Activated gamma-delta T cell treated with Interleukin-2 at 50 U/mL for 16 hours (primary cell): Measurements from ENCODE around the gene PARP4.
"Not testable (repeated sequence)": the region's sequence is repeated elsewhere in the genome, so short reads cannot be mapped to it uniquely, and the experiment has no call there.

Experiments used
- DNase-seq: peaks from one replicate; pipeline ENCODE4 v3.0.0-alpha.2; 2020

Gene PARP4

DNA sequence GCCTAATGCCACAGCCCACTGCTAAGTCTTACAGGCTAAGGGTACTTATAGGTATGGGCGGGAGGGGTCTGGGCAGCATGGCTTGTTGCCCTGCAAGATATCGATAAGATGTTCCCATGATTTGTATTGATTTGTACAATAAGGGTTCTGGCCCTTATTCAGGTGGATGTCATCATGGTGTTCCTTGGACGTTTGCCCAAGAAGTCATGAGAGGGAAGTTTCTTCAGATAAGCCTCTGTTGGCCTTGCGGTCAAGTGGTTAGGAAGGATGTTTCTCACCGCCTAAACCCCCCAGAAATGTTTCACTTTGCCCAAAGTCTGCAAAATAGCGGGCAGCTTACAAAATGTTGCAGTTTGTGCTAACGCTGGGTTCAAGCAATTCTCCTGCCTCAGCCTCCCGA is 7.3 kb downstream of the PARP4 start:
- no peak for DNase-seq

DNA sequence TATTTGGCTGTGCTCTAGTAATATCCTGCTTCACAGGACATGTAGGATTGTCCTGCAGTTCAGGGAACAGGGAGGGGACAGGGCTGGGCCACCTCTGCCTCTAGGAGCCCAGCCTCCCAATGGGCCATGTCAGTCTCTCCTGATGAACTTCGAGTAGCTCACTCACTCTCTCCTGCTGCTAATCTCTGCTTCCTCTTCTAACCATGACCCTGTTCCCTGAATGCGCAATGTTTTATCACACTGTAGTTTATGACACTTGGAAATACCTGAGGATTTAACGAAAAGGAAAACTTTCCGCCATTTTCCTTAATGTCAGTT is 9.2 kb downstream of the PARP4 start:
- DNase-seq: no peak

DNA sequence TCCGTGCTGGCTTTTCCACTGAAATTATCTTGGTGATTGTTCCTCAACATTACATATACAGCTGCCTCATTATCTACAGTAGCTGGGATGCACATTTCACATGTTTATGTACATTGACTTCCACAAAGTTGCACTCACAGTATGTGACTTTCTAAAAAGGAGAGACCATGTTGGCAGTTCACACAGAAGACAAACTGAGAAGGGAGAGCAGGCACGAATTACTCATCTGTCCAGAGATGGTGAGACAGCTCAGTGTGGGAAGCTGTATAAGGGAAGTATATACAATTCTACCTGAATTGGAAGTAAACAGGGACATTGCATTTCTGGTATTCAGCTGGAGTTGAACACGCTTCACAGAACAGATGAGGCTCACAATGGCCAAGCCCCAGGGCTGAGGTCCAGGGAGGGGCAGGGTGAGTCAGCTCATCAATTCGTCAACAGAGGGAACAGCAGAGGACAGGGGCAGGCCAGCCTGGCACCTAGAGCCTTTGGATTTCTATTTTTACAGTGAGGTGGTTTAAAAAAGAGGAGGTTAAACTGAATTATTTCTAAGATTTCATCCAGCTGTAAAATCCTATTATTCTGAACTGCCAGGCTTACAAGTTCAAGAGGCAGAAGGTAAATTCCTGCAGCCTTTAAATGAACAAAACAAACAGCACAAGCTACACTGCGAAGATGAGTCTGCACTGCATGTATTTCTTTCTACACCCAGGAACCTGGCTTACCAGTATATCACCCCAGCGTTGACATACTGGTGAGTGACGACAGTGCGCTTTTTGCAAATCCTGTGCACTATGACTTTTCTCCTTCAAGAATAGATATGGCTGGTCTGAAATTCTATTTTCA is 9.8 kb downstream of the PARP4 start:
- no peak for DNase-seq

DNA sequence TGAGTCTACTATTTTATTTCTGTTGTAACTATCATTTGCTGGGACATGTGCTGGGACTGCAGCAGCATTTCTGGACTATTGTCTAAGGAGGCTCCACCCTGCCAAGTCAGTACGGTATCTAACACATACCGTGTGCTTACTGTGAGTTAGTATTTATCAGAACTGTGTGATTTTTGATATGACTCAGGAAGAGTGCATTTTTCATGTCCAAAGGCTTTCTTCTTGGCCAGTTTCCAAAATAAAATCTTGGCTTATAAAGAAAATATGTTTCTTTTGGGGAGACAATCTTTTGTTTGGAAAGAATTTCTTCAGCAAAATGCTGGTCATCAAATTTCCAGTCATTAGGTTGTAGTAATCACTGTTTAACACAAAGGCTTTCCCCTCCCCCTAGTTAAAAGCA is 11.6 kb downstream of the PARP4 start:
- DNase-seq: no peak

DNA sequence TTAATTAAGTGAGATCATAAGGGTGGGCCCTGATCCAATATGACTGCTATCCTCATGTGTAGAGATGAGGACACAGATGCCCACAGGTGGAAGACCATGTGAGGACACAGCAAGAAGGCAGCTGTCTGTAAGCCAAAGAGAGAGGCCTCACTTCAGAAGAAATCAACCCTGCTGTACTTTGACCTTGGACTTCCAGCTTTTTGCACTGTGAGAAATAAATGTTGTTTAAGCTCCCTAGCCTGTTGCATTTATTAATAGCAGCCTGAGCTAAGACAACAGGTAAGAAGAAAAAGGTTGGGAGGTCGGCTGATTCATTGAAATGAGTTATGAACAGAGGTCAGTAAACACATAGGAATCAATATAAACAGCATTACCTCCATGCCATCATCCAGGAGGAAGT is 14.8 kb downstream of the PARP4 start:
- no peak for DNase-seq

DNA sequence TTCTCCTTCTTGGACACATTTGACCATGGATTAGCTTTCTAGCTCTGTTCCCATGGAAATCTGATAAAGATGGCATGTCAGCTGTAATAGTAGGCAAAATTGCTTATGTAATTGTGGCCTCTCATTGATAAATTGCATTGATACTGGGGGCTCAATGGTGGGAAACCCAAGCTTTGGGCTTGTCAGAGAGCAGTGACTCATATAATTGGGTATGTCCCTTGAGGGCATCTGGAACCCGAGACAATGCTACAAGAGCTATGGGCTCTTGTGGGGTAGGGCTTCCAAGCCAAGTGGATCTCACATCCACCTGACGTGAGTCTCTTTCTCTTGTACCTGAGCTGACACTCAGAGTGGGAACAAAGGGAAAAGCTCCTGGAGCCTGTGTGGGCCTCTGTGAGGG is 16.3 kb downstream of the PARP4 start:
- DNase-seq: not testable (repeated sequence)

DNA sequence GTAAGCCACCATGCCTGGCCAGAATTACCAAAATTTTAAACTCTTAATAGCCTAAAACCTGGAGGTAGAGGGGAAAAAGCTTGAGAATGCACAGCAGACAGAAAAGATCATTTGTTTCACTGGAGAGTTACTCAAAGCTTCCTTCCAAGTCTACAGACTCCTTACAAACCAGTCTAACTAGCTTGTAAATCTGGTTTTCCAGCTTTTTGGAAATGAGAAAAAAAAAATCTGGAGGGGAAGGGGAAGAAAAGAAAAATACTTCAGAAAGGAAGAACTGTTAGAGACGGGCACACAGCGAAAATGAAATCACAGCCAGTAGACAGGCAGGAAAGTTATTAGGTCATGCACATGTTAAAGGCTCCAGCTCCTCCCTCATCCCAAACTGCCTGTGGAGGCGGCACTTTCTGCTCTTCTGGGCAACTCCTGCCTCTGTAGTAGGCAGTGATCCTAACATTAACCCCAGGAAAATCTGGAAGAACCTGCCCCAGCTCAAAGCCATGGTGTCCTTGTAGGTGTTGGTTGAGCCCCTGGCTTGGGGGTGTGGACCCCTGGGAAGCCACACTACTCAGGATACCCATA is 17.3 kb downstream of the PARP4 start:
- DNase-seq: no peak

DNA sequence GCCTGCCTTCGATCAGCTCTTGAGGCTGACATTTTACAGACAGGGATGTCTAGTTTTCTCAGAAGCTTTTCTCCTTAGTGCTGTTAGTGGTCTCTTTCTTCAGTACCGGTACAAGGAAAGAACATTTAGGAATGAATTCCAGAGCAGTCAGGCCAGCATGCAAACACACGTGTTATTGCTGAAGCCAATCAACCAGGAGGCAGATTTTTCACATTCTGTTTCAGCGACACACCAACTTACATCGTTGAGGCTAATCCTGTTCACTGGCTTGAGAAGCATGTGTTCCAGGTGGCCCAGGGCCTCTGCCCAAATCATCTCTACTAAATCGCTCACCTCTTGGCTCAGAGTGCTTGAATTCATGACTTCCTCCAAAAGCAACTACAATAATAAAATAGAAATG is 19.2 kb downstream of the PARP4 start:
- no peak for DNase-seq

DNA sequence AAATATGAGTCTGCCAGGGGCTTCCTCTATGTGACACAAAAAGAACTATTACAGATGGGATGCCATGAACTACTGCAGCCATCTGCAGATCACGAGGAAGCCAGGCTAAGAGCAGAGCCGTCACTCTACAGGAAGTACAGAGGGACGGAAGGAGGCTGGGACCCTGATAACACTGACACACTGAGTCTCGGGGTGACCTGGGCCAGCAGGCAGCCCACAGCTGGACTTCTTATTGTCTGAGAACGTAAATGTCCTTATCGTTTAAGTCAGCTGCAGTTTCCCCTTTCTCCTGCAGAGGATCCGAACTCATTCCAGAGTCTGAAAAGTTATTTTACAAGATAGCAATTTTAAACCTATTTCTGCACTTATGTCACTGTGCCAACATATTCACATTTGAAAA is 20.7 kb downstream of the PARP4 start:
- DNase-seq: no peak

DNA sequence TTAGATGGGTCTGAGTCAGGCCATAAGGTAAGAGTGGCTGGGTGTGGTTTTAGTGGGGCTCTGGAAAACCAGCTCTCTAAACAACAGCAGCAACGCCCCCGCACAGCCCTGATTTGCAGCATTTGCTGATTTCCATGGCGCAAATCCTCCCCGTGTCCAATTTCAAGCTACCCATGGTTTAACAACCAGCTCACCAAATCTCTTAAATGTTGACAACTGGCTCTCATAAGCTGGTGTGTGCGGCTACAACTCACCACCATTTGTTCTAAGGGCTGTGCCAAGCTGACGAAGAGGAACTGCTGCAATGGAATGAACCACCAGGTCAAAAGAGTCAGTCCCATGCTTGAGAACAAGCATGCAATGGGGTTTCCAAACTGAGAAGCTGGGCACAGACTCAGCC is 22.9 kb downstream of the PARP4 start:
- DNase-seq: no peak

DNA sequence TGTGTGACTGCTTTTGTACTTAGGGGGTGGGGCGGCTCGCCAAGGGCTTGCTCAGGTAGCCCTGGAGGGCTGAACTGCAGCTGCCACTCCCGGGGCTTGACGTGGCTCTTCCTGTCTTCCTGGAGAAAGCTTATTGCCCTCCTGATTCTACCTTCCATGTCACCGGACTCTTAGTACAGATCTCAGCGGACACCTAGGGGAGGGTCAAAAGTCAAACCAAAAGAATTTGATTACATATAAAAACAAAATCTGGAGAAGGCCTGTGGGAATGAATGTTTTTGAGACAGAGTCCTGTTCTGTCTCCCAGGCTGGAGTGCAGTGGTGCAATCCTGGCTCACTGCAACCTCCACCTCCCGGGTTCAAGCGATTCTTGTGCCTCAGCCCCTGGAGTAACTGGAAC is 24.5 kb downstream of the PARP4 start:
- not testable (repeated sequence) for DNase-seq

DNA sequence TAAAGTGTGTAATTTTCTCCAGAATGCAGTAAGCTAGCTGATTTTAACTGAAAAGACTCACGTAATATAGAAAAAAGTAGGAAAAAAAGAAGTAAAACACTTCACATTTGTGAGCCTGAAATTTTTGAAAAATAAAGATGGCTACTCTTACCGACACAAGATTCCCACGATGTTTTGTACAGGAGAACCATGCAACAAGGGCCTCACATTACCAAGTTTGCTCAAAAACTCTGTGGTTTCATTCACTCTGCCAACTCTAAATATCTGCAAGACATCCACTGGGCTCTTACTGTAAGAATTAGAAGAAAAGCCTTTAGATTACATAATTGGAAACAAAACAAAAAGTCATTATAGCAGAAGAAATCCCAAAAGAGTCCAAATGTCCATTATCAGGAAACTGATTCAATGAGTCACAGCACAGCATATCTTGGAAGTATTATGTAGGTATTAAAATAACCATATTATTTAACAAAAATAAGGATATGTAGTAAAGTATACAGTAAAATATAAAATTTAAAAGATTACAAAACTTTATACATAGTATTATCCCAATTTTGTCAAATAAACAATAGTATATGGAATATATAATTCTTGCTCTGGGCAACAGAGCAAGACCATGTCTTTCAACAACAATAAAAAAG is 26.4 kb downstream of the PARP4 start:
- DNase-seq: not testable (repeated sequence)

DNA sequence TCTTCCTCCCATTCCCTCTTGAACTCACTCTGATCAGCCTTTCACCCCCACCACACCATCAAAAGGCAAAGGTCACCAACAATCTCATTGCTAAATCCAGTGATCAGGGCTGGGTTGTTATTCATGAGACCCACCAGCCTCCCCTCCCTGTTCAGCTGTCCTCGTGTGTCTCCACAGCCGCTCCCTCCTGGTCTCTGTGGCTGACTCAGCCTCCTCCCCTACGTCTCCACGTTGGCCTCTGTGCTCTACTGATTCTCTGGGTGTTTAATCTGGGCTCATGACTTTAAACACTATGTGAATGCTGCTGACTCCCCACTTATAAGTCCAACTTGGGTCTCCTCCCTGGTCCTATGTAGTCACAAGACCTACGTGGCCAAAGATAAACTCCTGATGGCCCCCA is 38.9 kb downstream of the PARP4 start:
- no peak for DNase-seq

DNA sequence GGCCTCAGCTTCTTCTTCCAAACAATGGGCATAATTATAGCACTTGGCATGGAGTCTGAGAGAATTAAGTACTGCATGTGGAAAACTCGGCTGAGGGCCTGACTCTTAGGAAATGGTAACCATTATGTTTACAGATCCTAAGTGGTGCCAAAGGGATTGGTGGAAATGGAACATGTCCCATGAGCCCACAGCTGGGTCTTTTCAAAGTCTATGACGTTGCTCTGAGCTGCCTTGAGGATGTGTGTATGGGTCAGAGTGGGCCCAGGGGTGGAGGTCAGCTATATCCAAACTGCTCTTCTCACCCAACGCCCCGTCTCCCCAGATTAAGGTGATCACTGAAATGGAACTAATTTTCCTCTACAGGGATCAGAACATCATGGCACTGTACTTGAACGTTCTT is 40.4 kb downstream of the PARP4 start:
- not testable (repeated sequence) for DNase-seq

DNA sequence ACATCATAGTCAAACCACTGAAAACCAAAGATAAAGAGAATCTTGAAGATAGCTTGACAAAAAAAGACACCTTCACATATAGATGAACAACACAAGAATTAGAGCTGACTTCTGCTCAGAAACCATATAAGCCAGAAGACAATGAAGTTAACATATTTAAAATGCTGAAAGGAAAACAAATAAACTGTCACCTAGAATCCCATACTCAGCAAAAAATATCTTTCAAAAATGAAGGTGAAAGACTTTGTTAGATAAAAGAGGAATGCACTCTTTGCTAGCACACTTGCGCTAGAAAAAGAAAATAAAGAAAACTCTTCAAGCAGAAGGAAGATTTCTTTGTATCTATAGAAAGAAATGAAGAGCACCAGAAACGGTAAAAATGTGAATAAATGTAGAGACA is 49.5 kb downstream of the PARP4 start:
- DNase-seq: no peak

DNA sequence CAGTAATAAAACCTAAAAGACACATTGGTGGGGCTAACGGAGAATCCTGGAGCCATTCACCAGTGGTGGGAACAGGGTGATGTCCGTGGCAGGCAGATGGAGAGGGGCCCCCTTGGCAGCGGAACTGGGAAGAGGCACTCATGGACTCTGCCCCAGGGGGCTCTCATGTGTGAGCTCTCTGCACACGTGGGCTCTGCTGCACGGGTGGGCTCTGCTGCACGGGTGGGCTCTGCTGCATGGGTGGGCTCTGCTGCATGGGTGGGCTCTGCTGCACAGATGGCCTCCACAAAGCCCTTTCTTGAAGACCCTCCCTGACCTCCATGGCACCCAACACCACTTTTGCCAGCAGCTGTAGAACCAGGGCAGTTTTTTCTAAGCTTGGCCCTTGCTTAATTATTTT is 52.3 kb downstream of the PARP4 start:
- DNase-seq: no peak

DNA sequence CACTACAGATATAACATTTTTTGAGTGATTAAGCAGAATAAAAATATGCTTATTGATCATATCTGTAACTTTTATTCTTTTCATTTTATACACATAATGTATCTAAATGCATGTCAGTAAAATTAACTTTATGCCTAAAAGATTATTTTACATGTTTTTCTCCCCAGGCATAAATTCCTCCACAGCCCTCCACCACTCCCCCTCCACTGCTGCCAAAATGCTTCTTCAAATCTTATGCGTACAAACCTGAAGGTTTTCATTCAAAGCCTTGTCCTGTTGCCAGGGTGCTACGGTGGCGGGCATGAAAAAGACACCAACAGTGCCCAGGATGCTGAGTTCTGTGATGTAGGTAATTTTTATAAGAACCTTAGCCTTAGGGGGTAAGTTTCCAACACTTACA is 52.9 kb downstream of the PARP4 start:
- DNase-seq: no peak

DNA sequence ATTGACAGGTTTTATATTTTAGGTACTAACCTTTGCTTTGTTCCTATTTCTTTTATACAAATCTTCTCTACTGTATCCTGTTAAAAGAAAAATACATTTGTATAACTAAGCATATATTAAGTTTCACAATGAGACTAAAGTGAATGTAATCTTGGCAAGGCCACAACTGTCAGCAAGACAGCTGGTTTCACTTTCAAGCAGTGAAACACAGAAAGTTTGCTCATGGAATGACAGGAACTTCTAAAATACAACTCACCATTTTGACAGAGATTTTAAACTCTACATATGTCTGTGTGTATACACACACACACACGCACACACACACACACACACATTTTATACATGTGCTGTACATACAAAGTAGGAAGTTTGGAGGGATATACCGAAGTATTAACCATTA is 53.3 kb downstream of the PARP4 start:
- no peak for DNase-seq

DNA sequence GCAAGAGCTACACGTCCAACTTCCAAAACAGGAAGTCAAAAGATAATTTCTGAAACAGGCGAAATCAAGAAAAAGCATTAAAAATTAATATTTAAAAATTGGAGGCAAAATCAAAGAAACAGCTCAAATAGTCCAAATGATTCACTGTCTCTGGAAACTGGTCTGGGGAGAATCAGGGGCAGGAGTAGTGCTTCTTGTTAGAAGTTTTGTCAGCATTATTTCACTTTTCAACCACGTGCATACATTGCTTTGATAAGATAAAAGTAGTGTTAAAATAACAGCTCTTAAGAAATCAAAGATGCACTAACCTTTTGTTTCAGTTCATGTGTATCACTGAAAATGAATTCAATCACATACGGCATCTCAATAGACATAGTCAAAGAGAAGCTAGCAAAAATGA is 53.8 kb downstream of the PARP4 start:
- DNase-seq: no peak

DNA sequence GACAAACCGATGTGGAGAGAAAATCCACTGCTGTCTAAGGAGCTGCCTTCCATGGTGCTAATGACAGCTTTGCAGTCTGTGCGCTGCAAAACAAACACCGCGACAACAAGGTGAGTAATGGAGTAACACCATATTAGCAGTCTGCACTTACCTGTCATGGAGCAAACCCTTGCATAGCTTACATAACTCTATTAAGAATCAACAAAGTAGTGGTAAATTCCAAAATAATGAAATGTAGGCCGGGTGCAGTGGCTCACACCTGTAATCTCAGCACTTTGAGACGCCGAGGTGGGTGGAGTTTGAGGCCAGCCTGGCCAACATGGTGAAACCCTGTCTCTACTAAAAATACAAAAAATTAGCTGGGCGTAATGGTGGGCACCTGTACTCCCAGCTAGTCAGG is 56.2 kb downstream of the PARP4 start:
- no peak for DNase-seq

DNA sequence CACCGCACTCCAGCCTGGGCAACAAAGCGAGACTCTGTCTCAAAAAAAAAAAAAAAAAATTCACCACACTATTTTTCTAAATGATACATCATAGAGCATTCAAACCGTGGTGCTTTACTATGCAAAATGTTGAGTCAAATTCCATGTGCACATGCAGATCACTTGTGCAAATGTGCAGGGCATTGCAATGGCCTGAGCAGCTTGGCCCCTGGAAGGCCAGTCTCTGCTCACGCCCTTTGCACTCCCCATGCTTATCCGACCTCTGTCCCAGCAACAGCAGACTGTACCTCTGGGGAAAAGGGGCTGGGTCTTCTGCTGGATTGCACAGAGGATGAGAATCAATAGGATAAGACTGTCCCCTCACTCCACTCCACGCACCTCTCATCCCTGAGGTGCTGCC is 58.5 kb downstream of the PARP4 start:
- DNase-seq: no peak

DNA sequence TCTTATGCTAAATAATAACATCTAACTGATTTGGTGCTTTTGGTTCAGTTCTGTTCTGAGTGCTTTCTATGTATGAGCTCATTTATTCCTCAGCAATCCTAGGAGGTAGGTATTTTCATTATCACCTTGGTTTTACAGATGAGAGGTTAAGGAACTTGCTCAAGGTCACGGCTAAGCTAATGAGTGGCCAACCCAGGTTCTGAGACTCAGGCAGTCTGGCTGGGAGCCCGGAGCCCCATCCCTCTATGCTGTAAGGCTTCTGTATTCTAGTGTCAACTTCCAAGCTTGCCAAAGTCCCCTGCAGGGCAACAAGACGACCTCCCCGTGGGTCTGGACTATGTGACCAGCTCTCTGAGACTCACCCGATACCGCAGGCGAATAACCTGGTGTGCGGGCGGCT is 60.5 kb downstream of the PARP4 start:
- no peak for DNase-seq

DNA sequence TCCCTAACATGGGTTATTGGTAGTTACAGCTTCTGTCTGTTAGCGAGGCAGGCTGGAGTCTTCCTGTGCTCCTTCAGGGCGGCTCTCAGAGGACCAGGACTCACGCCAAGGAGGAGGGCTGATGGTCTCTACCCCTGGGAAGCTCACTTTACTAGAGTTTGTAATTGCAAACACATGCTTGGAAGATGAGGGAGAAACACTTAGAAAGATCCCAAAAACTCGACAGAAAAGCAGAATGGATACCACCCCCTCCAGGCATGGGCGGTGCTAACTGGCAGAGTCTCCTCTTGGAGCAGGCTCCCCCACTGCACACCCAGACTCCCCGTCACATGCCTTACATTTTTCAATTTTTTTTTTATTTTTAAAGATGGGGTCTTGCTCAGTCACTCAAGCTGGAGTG is 62.0 kb downstream of the PARP4 start:
- no peak for DNase-seq

DNA sequence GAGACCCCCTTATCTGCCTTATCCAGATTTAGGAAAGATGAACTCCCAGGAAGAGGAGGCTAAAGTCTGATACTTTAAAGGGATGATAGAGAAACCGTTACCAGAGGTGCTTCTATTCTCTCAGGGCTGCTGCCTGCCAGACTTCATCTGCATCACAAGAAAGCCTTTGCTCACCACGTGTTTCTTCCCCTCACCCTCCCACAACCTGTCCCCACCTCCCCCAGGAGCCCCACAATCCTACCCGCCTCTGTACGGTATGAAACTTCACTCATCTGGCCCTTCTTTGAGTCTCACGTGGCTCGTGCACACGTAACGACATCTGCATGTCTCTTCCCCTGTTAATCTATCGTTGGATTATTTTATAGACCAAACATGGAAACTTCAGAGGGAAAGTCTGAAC is 67.7 kb downstream of the PARP4 start:
- not testable (repeated sequence) for DNase-seq

DNA sequence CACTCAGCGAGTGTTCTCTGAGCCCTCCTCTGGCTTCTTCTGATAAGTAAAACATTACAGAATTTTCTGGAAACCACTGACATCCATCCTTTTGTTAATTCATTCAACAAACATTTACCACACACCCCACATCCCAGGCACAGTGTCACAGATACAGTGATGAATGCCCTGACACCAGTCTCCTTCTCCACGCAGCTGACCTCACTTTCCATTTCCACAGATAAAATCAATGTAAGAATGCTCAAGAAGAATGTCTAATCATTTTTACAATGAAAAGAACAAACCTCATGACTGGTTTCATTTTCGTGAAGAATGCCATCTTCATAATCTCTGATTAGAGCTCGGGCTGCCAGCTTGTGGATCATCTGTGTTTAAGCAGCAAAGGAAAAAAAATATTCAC is 69.2 kb downstream of the PARP4 start:
- no peak for DNase-seq
